H1 (cell line): ENCODE data around the gene AVPI1.

ENCODE experiments used
- CHD1 ChIP-seq: IDR thresholded peaks from 2 replicates; pipeline ENCODE4 v1.6.1; 2012; ENCODE audit warnings: low read depth, low read length, improper control_type of control experiment
- CREB1 ChIP-seq: IDR thresholded peaks from 2 replicates; pipeline ENCODE4 v1.6.1; 2012; ENCODE audit warnings: inconsistent platforms
- EP300 ChIP-seq, 2 experiments: IDR thresholded peaks; 1 replicate in 1 of 2; 2 replicates in 1 of 2; pipeline ENCODE4 v1.6.1; 2011 to 2012; ENCODE audit warnings: low read depth in 2 of 2, low read length in 2 of 2, mild to moderate bottlenecking in 2 of 2, borderline replicate concordance in 1 of 2, inconsistent platforms in 1 of 2, moderate library complexity in 1 of 2
- EZH2 ChIP-seq: fragments of 200-600 bp; sonication (generic); IDR thresholded peaks from 2 replicates; pipeline ENCODE4 v1.7.1; 2012; ENCODE audit warnings: low read depth, mild to moderate bottlenecking, moderate library complexity, low read length, inconsistent platforms; ENCODE audit not compliant: severe bottlenecking
- JUND ChIP-seq: IDR thresholded peaks from 2 replicates; pipeline ENCODE4 v1.6.1; 2011; ENCODE audit warnings: mild to moderate bottlenecking, improper control_type of control experiment, low read length
- KDM1A ChIP-seq: fragments of 200-600, 300-600 bp; sonication (generic); IDR thresholded peaks from 2 replicates; pipeline ENCODE4 v1.7.1; 2016; ENCODE audit warnings: mild to moderate bottlenecking, low read length, borderline replicate concordance
- NANOG ChIP-seq: IDR thresholded peaks from 2 replicates; pipeline ENCODE4 v1.6.1; 2011; ENCODE audit warnings: low read length, low read depth, mild to moderate bottlenecking, inconsistent platforms; ENCODE audit not compliant: insufficient read depth, poor library complexity, severe bottlenecking
- POLR2A ChIP-seq, 2 experiments: IDR thresholded peaks; 1 replicate in 1 of 2; 2 replicates in 1 of 2; pipeline ENCODE4 v1.6.1; 2011; ENCODE audit warnings: low read depth in 2 of 2, low read length in 2 of 2, mild to moderate bottlenecking in 2 of 2; ENCODE audit errors: control extremely low read depth in 1 of 2
- POLR2AphosphoS5 ChIP-seq: IDR thresholded peaks from 2 replicates; pipeline ENCODE4 v1.6.1; 2011; ENCODE audit warnings: low read depth, low read length
- POU5F1 ChIP-seq: IDR thresholded peaks from 2 replicates; pipeline ENCODE4 v1.6.1; 2011; ENCODE audit warnings: low read depth, mild to moderate bottlenecking, low read length, moderate library complexity
- SP1 ChIP-seq: IDR thresholded peaks from 2 replicates; pipeline ENCODE4 v1.6.1; 2011; ENCODE audit warnings: low read depth, low read length
- TF ChIP-seq, protein P1 (sequence below), 3 experiments: IDR thresholded peaks; 1 replicate in 2 of 3; 2 replicates in 1 of 3; pipeline versions ENCODE4 v1.5.1 to v1.6.1; 2011; ENCODE audit warnings: low read length in 3 of 3, mild to moderate bottlenecking in 3 of 3, inconsistent platforms in 2 of 3, low read depth in 1 of 3, moderate library complexity in 1 of 3; ENCODE audit not compliant: insufficient read depth in 1 of 3; ENCODE audit errors: control extremely low read depth in 1 of 3

DNA sequence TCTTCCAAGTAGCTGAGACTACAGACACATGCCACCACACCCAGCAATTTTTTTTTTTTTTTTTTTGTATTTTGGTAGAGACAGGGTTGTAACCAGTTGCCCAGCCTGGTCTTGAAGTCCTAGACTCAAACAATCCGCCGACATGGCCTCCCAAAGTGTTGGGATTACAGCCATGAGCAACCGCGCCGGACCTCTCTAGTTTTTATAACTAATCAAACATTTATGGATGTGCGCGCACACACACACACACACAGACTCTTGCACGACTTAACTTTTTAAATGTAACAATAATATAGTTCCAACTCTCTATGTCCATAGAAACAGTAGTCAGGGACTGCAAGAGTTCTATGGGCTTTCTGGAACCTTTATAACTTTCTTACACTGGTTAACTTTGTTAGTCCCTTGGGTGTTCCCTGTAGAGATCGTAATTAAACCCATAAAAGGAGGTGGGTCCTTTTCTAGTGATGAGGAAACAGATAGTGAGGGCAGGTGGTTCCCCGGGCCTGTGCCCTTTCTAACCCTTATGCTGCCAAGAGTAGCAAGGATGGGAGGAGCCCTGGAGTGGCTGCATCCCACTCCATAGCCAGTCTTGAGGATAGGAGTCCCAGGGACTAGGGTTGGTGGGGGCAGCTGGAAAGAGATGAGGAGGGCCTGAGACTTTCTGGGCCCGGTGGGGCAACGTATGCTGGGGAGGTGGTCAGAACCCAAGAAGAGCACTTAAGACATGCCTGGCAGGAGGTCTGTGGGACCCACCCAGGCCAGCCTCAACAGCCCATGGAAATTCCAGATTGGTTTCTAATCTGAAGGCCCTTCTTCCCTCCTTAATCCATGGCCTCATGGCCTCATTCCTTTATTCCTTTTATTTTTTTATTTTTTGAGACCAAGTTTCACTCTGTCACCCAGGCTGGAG lies 35.1 kb upstream of the AVPI1 start:
- TF ChIP-seq, protein P1, sequence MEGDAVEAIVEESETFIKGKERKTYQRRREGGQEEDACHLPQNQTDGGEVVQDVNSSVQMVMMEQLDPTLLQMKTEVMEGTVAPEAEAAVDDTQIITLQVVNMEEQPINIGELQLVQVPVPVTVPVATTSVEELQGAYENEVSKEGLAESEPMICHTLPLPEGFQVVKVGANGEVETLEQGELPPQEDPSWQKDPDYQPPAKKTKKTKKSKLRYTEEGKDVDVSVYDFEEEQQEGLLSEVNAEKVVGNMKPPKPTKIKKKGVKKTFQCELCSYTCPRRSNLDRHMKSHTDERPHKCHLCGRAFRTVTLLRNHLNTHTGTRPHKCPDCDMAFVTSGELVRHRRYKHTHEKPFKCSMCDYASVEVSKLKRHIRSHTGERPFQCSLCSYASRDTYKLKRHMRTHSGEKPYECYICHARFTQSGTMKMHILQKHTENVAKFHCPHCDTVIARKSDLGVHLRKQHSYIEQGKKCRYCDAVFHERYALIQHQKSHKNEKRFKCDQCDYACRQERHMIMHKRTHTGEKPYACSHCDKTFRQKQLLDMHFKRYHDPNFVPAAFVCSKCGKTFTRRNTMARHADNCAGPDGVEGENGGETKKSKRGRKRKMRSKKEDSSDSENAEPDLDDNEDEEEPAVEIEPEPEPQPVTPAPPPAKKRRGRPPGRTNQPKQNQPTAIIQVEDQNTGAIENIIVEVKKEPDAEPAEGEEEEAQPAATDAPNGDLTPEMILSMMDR (IDR thresholded peaks at IDR 0.05; ENCODE audit: control extremely low read depth in 1 of 3, insufficient read depth in 1 of 3, low read depth in 1 of 3, low read length in 3 of 3) = no peak
- TF ChIP-seq EP300 (IDR thresholded peaks at IDR 0.05; ENCODE audit: borderline replicate concordance in 1 of 2, low read depth in 2 of 2, low read length in 2 of 2) (no peak), JUND (no peak), CHD1 (no peak), POLR2AphosphoS5 (no peak), KDM1A (no peak), POLR2A (IDR thresholded peaks at IDR 0.05; ENCODE audit: control extremely low read depth in 1 of 2, low read depth in 2 of 2, low read length in 2 of 2) (no peak), POU5F1 (no peak), SP1 (no peak), NANOG (no peak), CREB1 (no peak), EZH2 (no peak)
